ENCODE results near the gene TRIM63.
A peak's percentile ranks its signal among the peaks of the same experiment; 100 is the strongest.

TRIM63 gene

GRCh38 chr1:26111530-26112406 is 44.3 kb upstream of the TRIM63 start, which contains the start of gene PDIK1L:
Gene PDIK1L (plus strand): TSS chr1:26111824. CDS start chr1:26114309, 2,485 bp downstream.
- whole genome bisulfite sequencing, result under 1% methylated on average over 94 of the region's 96 CpGs
- peak; percentile 96 for DNase-seq
- Histone ChIP-seq H3K4me2 (ENCODE audit: low read length, poor library complexity, severe bottlenecking) (peak within 1 kb of the TSS; percentile 99), H3K4me1 (ENCODE audit: control insufficient read depth, insufficient read depth, low read depth, low read length) (peaks cover 4% of the 10 kb centered on the region), H3K23ac (ENCODE audit: low read length in 2 of 2) (peak within 1 kb of the TSS in 1 of 2 experiments; percentile 89), H2BK15ac (ENCODE audit: low read depth, poor library complexity, severe bottlenecking) (peak within 1 kb of the TSS; percentile 97), H3K27ac (ENCODE audit: low read length, poor library complexity, severe bottlenecking) (peak within 1 kb of the TSS; percentile 80), H3K4me3 (ENCODE audit: insufficient read depth in 1 of 2, low read depth in 1 of 2, low read length in 2 of 2) (peak within 1 kb of the TSS; percentile 86 to 98), H2AK5ac (ENCODE audit: low read length, severe bottlenecking) (no peak within 1 kb of the TSS), H4K91ac (ENCODE audit: low read length) (peak within 1 kb of the TSS; percentile 78), H4K8ac (ENCODE audit: low read length) (peak within 1 kb of the TSS; percentile 47), H3K36me3 (ENCODE audit: control insufficient read depth in 1 of 2, insufficient read depth in 2 of 2, low read depth in 1 of 2, low read length in 2 of 2) (peaks cover 2 to 14% of the 10 kb centered on the region in 2 experiments), H2BK12ac (ENCODE audit: low read length in 2 of 2) (peak within 1 kb of the TSS in 1 of 2 experiments; percentile 83), H3K4ac (ENCODE audit: low read depth in 1 of 2, low read length in 2 of 2) (peak within 1 kb of the TSS; percentile 87 to 97), H2BK120ac (ENCODE audit: low read depth, low read length) (peak within 1 kb of the TSS; percentile 94), H3K79me1 (replicated peaks; ENCODE audit: low read length, poor library complexity, severe bottlenecking) (peaks cover 16% of the 10 kb centered on the region), H3K9me3 (ENCODE audit: control insufficient read depth, low read length) (no peaks in the 10 kb centered on the region), H3K27me3 (ENCODE audit: control insufficient read depth in 1 of 2, insufficient read depth in 1 of 2, low read length in 2 of 2) (no peaks in the 10 kb centered on the region), H3K9ac (ENCODE audit: low read length) (peak within 1 kb of the TSS; percentile 85), H3K18ac (ENCODE audit: low read depth in 1 of 2, low read length in 2 of 2) (peak within 1 kb of the TSS; percentile 97 to 98), H2AFZ (ENCODE audit: low read depth, low read length) (peak within 1 kb of the TSS; percentile 98), H3K14ac (ENCODE audit: low read length in 2 of 2) (peak within 1 kb of the TSS; percentile 86 to 91), H2BK5ac (ENCODE audit: low read depth, low read length, poor library complexity, severe bottlenecking) (peak within 1 kb of the TSS; percentile 89)

DNA sequence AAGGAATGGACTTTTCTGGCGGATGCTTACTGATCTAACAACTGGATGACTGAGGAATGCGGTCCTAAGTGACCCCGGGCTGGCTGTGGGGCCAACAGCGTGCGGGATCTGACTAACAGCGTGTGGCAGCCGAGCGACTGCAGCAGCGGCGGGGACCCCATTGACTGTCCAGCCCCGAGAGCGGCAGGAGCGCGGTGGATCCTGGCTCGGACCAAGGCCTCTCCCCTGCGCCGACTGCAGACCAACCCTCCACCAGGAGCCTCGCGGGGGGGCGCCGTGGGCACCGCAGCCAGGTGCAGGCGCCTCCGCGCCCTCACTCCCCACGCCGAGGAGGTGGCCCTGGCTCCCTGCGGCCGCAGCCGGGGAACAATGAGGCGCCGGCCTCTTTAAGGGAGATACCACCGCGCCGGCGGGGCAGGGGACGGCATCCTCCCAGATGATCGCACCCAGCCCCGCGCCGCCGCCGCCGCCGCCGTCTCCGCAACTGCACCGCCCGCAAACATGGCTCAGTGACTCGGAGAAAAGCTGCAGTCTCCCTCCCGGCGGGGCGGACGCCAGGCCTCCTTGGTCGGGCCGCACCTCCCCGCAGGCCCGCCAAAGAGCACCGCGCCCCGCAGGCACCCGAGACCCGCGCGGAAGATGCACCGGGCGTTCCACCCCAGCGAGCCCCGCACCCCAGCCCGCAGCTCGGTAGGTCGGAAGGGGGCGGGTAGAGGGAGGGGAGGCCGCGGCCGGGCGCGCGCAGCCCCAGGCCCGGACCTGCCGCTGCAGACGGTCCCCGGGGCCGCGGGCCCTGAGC is 43.5 kb upstream of the TRIM63 start:
- WGBS, result under 1% methylated on average over 63 of the region's 85 CpGs
- peaks cover 4% of the 10 kb centered on the region for H3K4me1 ChIP-seq (ENCODE audit: control insufficient read depth, insufficient read depth, low read depth, low read length)
- H3K36me3 ChIP-seq (ENCODE audit: control insufficient read depth in 1 of 2, insufficient read depth in 2 of 2, low read depth in 1 of 2, low read length in 2 of 2), result peaks cover 0 to 14% of the 10 kb centered on the region in 2 experiments
- peak overlapping the region; percentile 97 for H2BK15ac ChIP-seq (ENCODE audit: low read depth, poor library complexity, severe bottlenecking)
- H2BK5ac ChIP-seq (ENCODE audit: low read depth, low read length, poor library complexity, severe bottlenecking), result peak overlapping the region; percentile 89
- peak overlapping the region; percentile 99 for H3K4me2 ChIP-seq (ENCODE audit: low read length, poor library complexity, severe bottlenecking)
- H3K23ac ChIP-seq (ENCODE audit: low read length in 2 of 2), result peak overlapping the region in 1 of 2 experiments; percentile 89
- no peaks in the 10 kb centered on the region for H3K9me3 ChIP-seq (ENCODE audit: control insufficient read depth, low read length)
- no peak overlapping the region for H3K27ac ChIP-seq (ENCODE audit: low read length, poor library complexity, severe bottlenecking)
- H3K4ac ChIP-seq (ENCODE audit: low read depth in 1 of 2, low read length in 2 of 2), result peak overlapping the region; percentile 87 to 97
- peak overlapping the region; percentile 94 for H2BK120ac ChIP-seq (ENCODE audit: low read depth, low read length)
- H3K9ac ChIP-seq (ENCODE audit: low read length), result peak overlapping the region; percentile 85
- H4K8ac ChIP-seq (ENCODE audit: low read length), result peak overlapping the region; percentile 47
- H2AK5ac ChIP-seq (ENCODE audit: low read length, severe bottlenecking), result no peak overlapping the region
- H3K14ac ChIP-seq (ENCODE audit: low read length in 2 of 2), result peak overlapping the region; percentile 86 to 91
- peak overlapping the region; percentile 86 to 91 for H3K4me3 ChIP-seq (ENCODE audit: insufficient read depth in 1 of 2, low read depth in 1 of 2, low read length in 2 of 2)
- peaks cover 13% of the 10 kb centered on the region for H3K79me1 ChIP-seq (replicated peaks; ENCODE audit: low read length, poor library complexity, severe bottlenecking)
- H3K18ac ChIP-seq (ENCODE audit: low read depth in 1 of 2, low read length in 2 of 2), result peak overlapping the region; percentile 97 to 98
- peak overlapping the region in 1 of 2 experiments; percentile 83 for H2BK12ac ChIP-seq (ENCODE audit: low read length in 2 of 2)
- no peaks in the 10 kb centered on the region for H3K27me3 ChIP-seq (ENCODE audit: control insufficient read depth in 1 of 2, insufficient read depth in 1 of 2, low read length in 2 of 2)
- peak; percentile 80 for DNase-seq
- peak overlapping the region; percentile 98 for H2AFZ ChIP-seq (ENCODE audit: low read depth, low read length)
- peak overlapping the region; percentile 57 for H4K91ac ChIP-seq (ENCODE audit: low read length)

- peaks cover 4% of the 10 kb centered on the region for H3K4me1 ChIP-seq (ENCODE audit: control insufficient read depth, insufficient read depth, low read depth, low read length)
- WGBS, result 78% methylated on average over 3 of the region's 5 CpGs
These were observed 42.1 kb upstream of the TRIM63 start for GRCh38 chr1:26109229-26110164.

More at GRCh38 chr1:26109229-26110164, 42.1 kb upstream of the TRIM63 start:
- DNase-seq, result no peak
- H3K36me3 ChIP-seq (ENCODE audit: control insufficient read depth in 1 of 2, insufficient read depth in 2 of 2, low read depth in 1 of 2, low read length in 2 of 2), result peaks cover 0 to 5% of the 10 kb centered on the region in 2 experiments
- no peak overlapping the region for H2BK15ac ChIP-seq (ENCODE audit: low read depth, poor library complexity, severe bottlenecking)
- H2BK12ac ChIP-seq (ENCODE audit: low read length in 2 of 2), result no peak overlapping the region
- H2AFZ ChIP-seq (ENCODE audit: low read depth, low read length), result no peak overlapping the region
- H2AK5ac ChIP-seq (ENCODE audit: low read length, severe bottlenecking), result no peak overlapping the region
- no peak overlapping the region for H3K14ac ChIP-seq (ENCODE audit: low read length in 2 of 2)
- peak overlapping the region; percentile 85 for H3K9ac ChIP-seq (ENCODE audit: low read length)
- no peak overlapping the region for H3K27ac ChIP-seq (ENCODE audit: low read length, poor library complexity, severe bottlenecking)
- no peak overlapping the region for H3K4me3 ChIP-seq (ENCODE audit: insufficient read depth in 1 of 2, low read depth in 1 of 2, low read length in 2 of 2)
- no peak overlapping the region for H4K91ac ChIP-seq (ENCODE audit: low read length)
- H3K79me1 ChIP-seq (replicated peaks; ENCODE audit: low read length, poor library complexity, severe bottlenecking), result peaks cover 13% of the 10 kb centered on the region
- no peak overlapping the region for H3K18ac ChIP-seq (ENCODE audit: low read depth in 1 of 2, low read length in 2 of 2)
- H3K23ac ChIP-seq (ENCODE audit: low read length in 2 of 2), result no peak overlapping the region
- no peaks in the 10 kb centered on the region for H3K27me3 ChIP-seq (ENCODE audit: control insufficient read depth in 1 of 2, insufficient read depth in 1 of 2, low read length in 2 of 2)
- no peak overlapping the region for H4K8ac ChIP-seq (ENCODE audit: low read length)
- no peak overlapping the region for H2BK120ac ChIP-seq (ENCODE audit: low read depth, low read length)
- H2BK5ac ChIP-seq (ENCODE audit: low read depth, low read length, poor library complexity, severe bottlenecking), result no peak overlapping the region
- no peak overlapping the region for H3K4me2 ChIP-seq (ENCODE audit: low read length, poor library complexity, severe bottlenecking)
- no peak overlapping the region for H3K4ac ChIP-seq (ENCODE audit: low read depth in 1 of 2, low read length in 2 of 2)
- H3K9me3 ChIP-seq (ENCODE audit: control insufficient read depth, low read length), result no peaks in the 10 kb centered on the region
